Naive thymus-derived CD4-positive, alpha-beta T cell (primary cell): ENCODE data around the gene LDAH. TPM values are rescaled to one million over a fixed set of nuclear protein-coding genes. Genes with fewer than 3 reads are reported as not detected.

ENCODE experiments used
- ATAC-seq: fragments of 150-1000 bp; cut with Tn5 transposase; 2 replicates; pipeline ENCODE4 v1.10.0; 2021; ENCODE audit warnings: mild to moderate bottlenecking, moderate library complexity
- CTCF ChIA-PET: fragments of 350-600 bp; sonication (Branson Sonifier 250); formaldehyde crosslinking; loops from one replicate; lab custom pipeline; 2021; ENCODE audit warnings: antibody characterized with exemption; lab: Charles Lee
- POLR2A ChIA-PET: fragments of 350-600 bp; sonication (Branson Sonifier 250); formaldehyde crosslinking; loops from one replicate; lab custom pipeline; 2021; ENCODE audit warnings: antibody characterized with exemption, inconsistent platforms; lab: Charles Lee
- DNase-seq, 9 donors: peaks; one replicate each; pipeline versions ENCODE4 v3.0.0 to v3.0.0-alpha.2; 2020 to 2022; ENCODE audit warnings: mixed read lengths in 1 of 9
- H3K27ac ChIP-seq: one replicate; pipeline ENCODE4 v1.7.0; 2013; ENCODE audit warnings: mild to moderate bottlenecking, low read depth, low read length, moderate library complexity
- H3K27me3 ChIP-seq, 2 donors: one replicate each; pipeline ENCODE4 v1.7.0; 2013; ENCODE audit warnings: low read length in 2 of 2, mild to moderate bottlenecking in 2 of 2, moderate library complexity in 2 of 2; ENCODE audit not compliant: control insufficient read depth in 2 of 2, insufficient read depth in 2 of 2
- H3K36me3 ChIP-seq, 3 experiments: 1 replicate in 2 of 3; 2 replicates in 1 of 3; pipeline ENCODE4 v1.7.0; 2013; ENCODE audit warnings: low read length in 3 of 3, mild to moderate bottlenecking in 3 of 3, moderate library complexity in 1 of 3; ENCODE audit not compliant: insufficient read depth in 3 of 3, control insufficient read depth in 2 of 3
- H3K4me1 ChIP-seq, 2 donors: one replicate each; pipeline ENCODE4 v1.7.0; 2013; ENCODE audit warnings: low read length in 2 of 2, mild to moderate bottlenecking in 2 of 2, moderate library complexity in 1 of 2; ENCODE audit not compliant: control insufficient read depth in 2 of 2, insufficient read depth in 2 of 2
- H3K4me3 ChIP-seq: 2 replicates; pipeline ENCODE4 v1.7.0; 2013; ENCODE audit warnings: mild to moderate bottlenecking, low read length
- H3K9me3 ChIP-seq, 3 experiments: 1 replicate in 2 of 3; 2 replicates in 1 of 3; pipeline ENCODE4 v1.7.0; 2013; ENCODE audit warnings: low read length in 3 of 3; ENCODE audit not compliant: control insufficient read depth in 2 of 3
- H3K27ac Mint-ChIP-seq, 9 donors: one replicate each; pipeline ENCODE4 v1.8.0; 2020 to 2022; ENCODE audit warnings: mixed read lengths in 9 of 9, mild to moderate bottlenecking in 8 of 9, moderate library complexity in 5 of 9, inconsistent platforms in 2 of 9
- H3K27me3 Mint-ChIP-seq, 5 donors: one replicate each; pipeline ENCODE4 v1.8.0; 2021 to 2022; ENCODE audit warnings: mixed read lengths in 5 of 5, mild to moderate bottlenecking in 1 of 5
- H3K36me3 Mint-ChIP-seq, 5 donors: one replicate each; pipeline ENCODE4 v1.8.0; 2020 to 2022; ENCODE audit warnings: mixed read lengths in 5 of 5, mild to moderate bottlenecking in 3 of 5, inconsistent platforms in 1 of 5
- H3K4me1 Mint-ChIP-seq, 7 donors: one replicate each; pipeline ENCODE4 v1.8.0; 2020 to 2022; ENCODE audit warnings: mixed read lengths in 7 of 7, mild to moderate bottlenecking in 3 of 7, inconsistent platforms in 1 of 7
- H3K4me3 Mint-ChIP-seq, 10 donors: one replicate each; pipeline ENCODE4 v1.8.0; 2020 to 2022; ENCODE audit warnings: mild to moderate bottlenecking in 10 of 10, mixed read lengths in 10 of 10, moderate library complexity in 6 of 10, inconsistent platforms in 2 of 10
- H3K9me3 Mint-ChIP-seq, 11 donors: one replicate each; pipeline ENCODE4 v1.8.0; 2020 to 2022; ENCODE audit warnings: mixed read lengths in 11 of 11, mild to moderate bottlenecking in 4 of 11, inconsistent platforms in 1 of 11, moderate library complexity in 1 of 11
- intact Hi-C, 2 donors: fragments of 100-400 bp; cut with micrococcal nuclease; formaldehyde crosslinking; loops; one replicate each; pipeline ENCODE4 v1.15.1; 2023
- polyA plus RNA-seq, 2 donors: library from polyadenylated mRNA; unstranded; fragments of 300-500 nt; fragmentation: Illumina TruSeq; gene quantifications; one replicate each; pipeline ENCODE4 v1.2.3, GENCODE V29; 2021
- total RNA-seq, 6 experiments: library from RNA in 5 of 6; stranded (reverse) in 5 of 6; gene quantifications; 1 replicate in 5 of 6; 2 replicates in 1 of 6; pipeline ENCODE4 v1.2.3 and lab custom pipeline; 2021 to 2026

LDAH gene
- total and polyA plus RNA-seq, 7 experiments from 2014 or later = 8.6 to 29.8 (median 15.8) TPM

GRCh38 chr2:20706786-20707185, 116.1 kb downstream of the LDAH start:
- H3K27ac Mint-ChIP-seq = no peak overlapping the region
- no peaks in the 10 kb centered on the region for H3K9me3 Mint-ChIP-seq
- ChIA-PET CTCF (no interaction called here), POLR2A (no interaction called here)
- H3K9me3 ChIP-seq = no peaks in the 10 kb centered on the region
- ATAC-seq (no peak), DNase-seq (no peak)
- no peaks in the 10 kb centered on the region for H3K27me3 Mint-ChIP-seq
- no peaks in the 10 kb centered on the region for H3K27me3 ChIP-seq
- peaks cover 0 to 4% (median 0%) of the 10 kb centered on the region in 7 donors for H3K4me1 Mint-ChIP-seq
- H3K27ac ChIP-seq = no peak overlapping the region
- no peaks in the 10 kb centered on the region for H3K4me1 ChIP-seq
- H3K4me3 Mint-ChIP-seq = no peak overlapping the region
- H3K4me3 ChIP-seq = no peak overlapping the region
- intact Hi-C loops = no loop called here
- H3K36me3 Mint-ChIP-seq = peaks cover 2 to 34% (median 12%) of the 10 kb centered on the region in 5 donors
- H3K36me3 ChIP-seq = no peaks in the 10 kb centered on the region

- Mint-ChIP-seq H3K4me1 (peaks cover 0 to 4% (median 0%) of the 10 kb centered on the region in 7 donors), H3K9me3 (no peaks in the 10 kb centered on the region), H3K36me3 (peaks cover 2 to 29% (median 18%) of the 10 kb centered on the region in 5 donors), H3K27me3 (no peaks in the 10 kb centered on the region), H3K4me3 (no peak overlapping the region), H3K27ac (no peak overlapping the region)
- Histone ChIP-seq H3K36me3 (no peaks in the 10 kb centered on the region), H3K9me3 (no peaks in the 10 kb centered on the region), H3K27me3 (no peaks in the 10 kb centered on the region), H3K4me1 (no peaks in the 10 kb centered on the region), H3K27ac (no peak overlapping the region), H3K4me3 (no peak overlapping the region)
- intact Hi-C loops = no loop called here
- no peak for DNase-seq
- ChIA-PET CTCF (no interaction called here), POLR2A (no interaction called here)
- ATAC-seq = no peak
These were observed 116.7 kb downstream of the LDAH start for GRCh38 chr2:20706217-20706616.

GRCh38 chr2:20704886-20705285, 118.0 kb downstream of the LDAH start:
- Histone ChIP-seq H3K9me3 (no peaks in the 10 kb centered on the region), H3K36me3 (no peaks in the 10 kb centered on the region), H3K27ac (no peak overlapping the region), H3K4me1 (no peaks in the 10 kb centered on the region), H3K4me3 (no peak overlapping the region), H3K27me3 (no peaks in the 10 kb centered on the region)
- Mint-ChIP-seq H3K27me3 (no peaks in the 10 kb centered on the region), H3K4me3 (no peak overlapping the region), H3K4me1 (peaks cover 0 to under 1% (median 0%) of the 10 kb centered on the region in 7 donors), H3K36me3 (peaks cover 0 to 22% (median 18%) of the 10 kb centered on the region in 5 donors), H3K9me3 (no peaks in the 10 kb centered on the region), H3K27ac (peak overlapping the region in 1 of 9 donors; percentile 28)
- ChIA-PET CTCF (no interaction called here), POLR2A (no interaction called here)
- intact Hi-C loops = no loop called here
- ATAC-seq (no peak), DNase-seq (no peak)

GRCh38 chr2:20702563-20702962, 120.3 kb downstream of the LDAH start:
- H3K4me1 Mint-ChIP-seq = peaks cover 0 to 12% (median 4%) of the 10 kb centered on the region in 7 donors
- Histone ChIP-seq H3K4me3 (no peak overlapping the region), H3K27me3 (no peaks in the 10 kb centered on the region), H3K4me1 (no peaks in the 10 kb centered on the region), H3K36me3 (no peaks in the 10 kb centered on the region), H3K9me3 (no peaks in the 10 kb centered on the region), H3K27ac (no peak overlapping the region)
- CTCF ChIA-PET = no interaction called here
- no peaks in the 10 kb centered on the region for H3K9me3 Mint-ChIP-seq
- peak overlapping the region in 2 of 9 donors; percentile 3 to 16 for H3K27ac Mint-ChIP-seq
- peaks cover 0 to 32% (median 19%) of the 10 kb centered on the region in 5 donors for H3K36me3 Mint-ChIP-seq
- H3K4me3 Mint-ChIP-seq = no peak overlapping the region
- POLR2A ChIA-PET = no interaction called here
- no peaks in the 10 kb centered on the region for H3K27me3 Mint-ChIP-seq
- intact Hi-C loops = no loop called here
- ATAC-seq (no peak), DNase-seq (no peak)

GRCh38 chr2:20698916-20699613, 123.8 kb downstream of the LDAH start:
- H3K27me3 Mint-ChIP-seq = no peaks in the 10 kb centered on the region

GRCh38 chr2:20697322-20697934, 125.5 kb downstream of the LDAH start:
- Histone ChIP-seq H3K9me3 (no peaks in the 10 kb centered on the region), H3K27ac (no peak overlapping the region), H3K4me3 (no peak overlapping the region), H3K4me1 (no peaks in the 10 kb centered on the region), H3K36me3 (peaks cover 0 to 13% (median 0%) of the 10 kb centered on the region in 3 experiments), H3K27me3 (no peaks in the 10 kb centered on the region)
- ChIA-PET POLR2A (no interaction called here), CTCF (interaction anchor here (0.8 kb wide), 1 partner anchor 55 kb away, joined by 4 read pairs; no protein-coding TSS in a partner anchor)
- DNase-seq (no peak), ATAC-seq (no peak)
- Mint-ChIP-seq H3K4me3 (no peak overlapping the region), H3K27ac (peak overlapping the region in 1 of 9 donors; percentile 6), H3K36me3 (peaks cover 2 to 32% (median 17%) of the 10 kb centered on the region in 5 donors), H3K4me1 (peaks cover 0 to 12% (median 4%) of the 10 kb centered on the region in 7 donors), H3K27me3 (no peaks in the 10 kb centered on the region), H3K9me3 (peaks cover 0 to 1% (median 0%) of the 10 kb centered on the region in 11 donors)
- intact Hi-C loops = no loop called here

More at GRCh38 chr2:20698916-20699613, 123.8 kb downstream of the LDAH start:
- H3K9me3 Mint-ChIP-seq = peaks cover 0 to 1% (median 0%) of the 10 kb centered on the region in 11 donors
- no peaks in the 10 kb centered on the region for H3K9me3 ChIP-seq
- peak; percentile 36 for ATAC-seq
- ChIA-PET POLR2A (no interaction called here), CTCF (interaction anchor here (1.0 kb wide), 1 partner anchor 125 kb away, joined by 3 read pairs; no protein-coding TSS in a partner anchor)
- no peaks in the 10 kb centered on the region for H3K4me1 ChIP-seq
- DNase-seq = no peak
- no peak overlapping the region for H3K4me3 ChIP-seq
- H3K36me3 ChIP-seq = peaks cover 0 to 5% (median 0%) of the 10 kb centered on the region in 3 experiments
- intact Hi-C loops = no loop called here
- no peak overlapping the region for H3K4me3 Mint-ChIP-seq
- no peaks in the 10 kb centered on the region for H3K27me3 ChIP-seq
- peak overlapping the region in 2 of 9 donors; percentile 12 to 23 for H3K27ac Mint-ChIP-seq
- H3K36me3 Mint-ChIP-seq = peaks cover 0 to 39% (median 12%) of the 10 kb centered on the region in 5 donors
- H3K27ac ChIP-seq = no peak overlapping the region
- H3K4me1 Mint-ChIP-seq = peaks cover 0 to 12% (median 4%) of the 10 kb centered on the region in 7 donors
